HG02884 (cell line): ENCODE results near the gene IPMK.
"Not testable (repeated sequence)": the region's sequence is repeated elsewhere in the genome, so short reads cannot be mapped to it uniquely, and the experiment has no call there.

Experiments
- ATAC-seq: cut with Tn5 transposase; IDR thresholded peaks from one replicate; pipeline ENCODE4 v1.9.1; 2021; ENCODE audit warnings: mild to moderate bottlenecking, moderate library complexity; ENCODE audit not compliant: unreplicated experiment

The IPMK gene

DNA sequence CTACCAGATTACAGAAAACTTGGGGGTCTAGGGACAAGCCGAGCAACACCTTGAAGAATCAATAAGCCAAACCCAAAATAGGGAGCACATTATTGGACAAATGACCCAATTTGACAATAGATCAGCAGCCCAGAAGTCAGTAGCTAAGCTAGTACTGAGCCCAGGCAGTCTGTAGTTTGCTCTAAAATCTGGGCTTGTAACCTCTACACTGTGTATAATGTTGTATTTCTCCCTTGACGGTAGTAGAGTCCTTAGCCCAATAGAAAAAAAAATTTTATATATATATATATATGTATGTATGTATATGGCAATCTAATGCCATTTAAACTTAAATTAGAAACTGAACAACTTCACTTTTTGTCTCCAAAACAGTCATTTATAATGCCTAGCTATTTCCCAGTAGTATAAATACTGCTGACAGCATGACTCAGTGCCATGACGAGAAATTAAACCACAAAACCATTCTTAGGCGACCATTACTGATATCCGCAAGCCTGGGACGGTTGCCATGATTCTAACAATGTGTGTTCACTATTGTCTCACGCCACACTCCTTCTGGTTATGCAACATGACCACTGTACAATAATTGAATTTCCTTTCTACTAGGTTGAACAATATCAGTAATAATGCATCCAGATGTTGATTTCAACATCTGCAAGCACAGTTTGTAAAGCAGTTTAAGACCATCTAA lies 110.5 kb downstream of the IPMK start:
- no peak for ATAC-seq

DNA sequence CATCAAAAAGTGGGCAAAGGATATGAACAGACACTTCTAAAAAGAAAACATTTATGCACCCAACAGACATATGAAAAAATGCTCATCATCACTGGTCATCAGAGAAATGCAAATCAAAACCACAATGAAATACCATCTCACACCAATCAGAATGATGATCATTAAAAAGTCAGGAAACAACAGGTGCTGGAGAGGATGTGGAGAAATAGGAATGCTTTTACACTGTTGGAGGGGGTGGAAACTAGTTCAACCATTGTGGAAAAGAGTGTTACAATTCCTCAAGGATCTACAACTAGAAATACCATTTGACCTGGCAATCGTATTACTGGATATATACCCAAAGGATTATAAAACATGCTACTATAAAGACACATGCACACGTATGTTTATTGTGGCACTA lies 111.8 kb downstream of the IPMK start:
- not testable (repeated sequence) for ATAC-seq

DNA sequence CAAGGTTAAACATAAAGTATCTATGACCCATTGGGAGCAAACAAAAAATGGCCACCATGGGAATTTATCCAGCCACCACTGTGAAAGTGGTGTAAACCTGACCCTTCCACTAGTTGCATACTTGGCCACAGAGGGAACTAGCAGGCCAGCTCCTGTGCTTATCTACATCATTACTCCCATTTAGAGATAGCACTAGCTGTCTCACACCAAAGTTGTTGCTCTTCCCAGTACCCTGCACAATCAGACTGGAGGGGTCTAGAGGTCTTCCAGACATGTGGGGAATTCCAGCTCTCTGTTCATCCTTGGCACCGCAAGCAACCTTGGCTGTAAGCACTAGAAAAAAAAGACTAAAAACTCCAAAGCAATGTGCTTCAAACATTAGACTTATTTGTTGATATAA lies 113.9 kb downstream of the IPMK start:
- no peak for ATAC-seq

DNA sequence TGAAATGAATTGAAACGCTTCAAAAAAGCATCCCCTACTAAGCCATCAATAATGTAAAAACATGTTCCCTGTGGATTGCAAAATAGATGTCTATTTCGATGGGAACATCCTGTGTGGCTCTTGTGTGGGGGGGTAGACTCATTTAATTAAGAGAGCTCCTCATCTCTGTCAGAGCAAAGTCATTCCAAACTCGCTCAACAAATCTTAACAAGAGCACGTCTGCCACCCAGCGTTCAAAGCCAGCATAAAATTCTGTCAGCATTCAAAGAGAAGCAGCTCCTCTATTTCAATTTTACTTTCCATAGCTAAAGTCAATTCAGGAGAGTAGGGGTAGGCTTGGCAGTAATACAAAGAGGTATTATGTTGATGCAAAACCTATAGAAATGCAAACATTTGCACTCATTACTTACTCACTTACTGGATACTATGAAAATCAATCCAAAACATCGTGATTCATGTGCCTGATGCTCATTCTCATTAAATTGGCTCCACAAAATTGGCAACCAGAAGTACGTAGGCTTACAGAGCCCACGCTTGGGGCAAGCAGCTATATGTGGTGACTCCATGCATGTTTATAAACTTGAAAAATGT lies 114.9 kb downstream of the IPMK start:
- no peak for ATAC-seq

DNA sequence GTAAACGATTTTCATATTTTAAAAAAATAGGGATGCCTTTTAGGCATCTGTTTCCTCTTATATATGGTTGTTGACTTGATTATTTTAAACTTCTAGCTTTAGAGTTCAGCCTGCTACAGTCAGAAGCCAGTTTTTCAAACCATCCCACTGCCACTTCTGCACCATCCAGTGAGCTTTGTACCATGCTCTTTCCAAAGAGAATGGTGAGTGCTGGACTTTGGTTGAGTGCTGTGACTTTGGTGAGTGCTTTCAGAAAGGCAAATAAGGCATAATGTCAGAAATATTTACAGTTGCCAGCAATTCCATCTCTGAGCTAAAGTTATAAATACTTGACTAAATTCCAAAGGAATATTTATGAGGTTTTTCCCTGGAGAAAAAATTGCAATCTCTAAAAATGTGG lies 117.4 kb downstream of the IPMK start:
- ATAC-seq: no peak

DNA sequence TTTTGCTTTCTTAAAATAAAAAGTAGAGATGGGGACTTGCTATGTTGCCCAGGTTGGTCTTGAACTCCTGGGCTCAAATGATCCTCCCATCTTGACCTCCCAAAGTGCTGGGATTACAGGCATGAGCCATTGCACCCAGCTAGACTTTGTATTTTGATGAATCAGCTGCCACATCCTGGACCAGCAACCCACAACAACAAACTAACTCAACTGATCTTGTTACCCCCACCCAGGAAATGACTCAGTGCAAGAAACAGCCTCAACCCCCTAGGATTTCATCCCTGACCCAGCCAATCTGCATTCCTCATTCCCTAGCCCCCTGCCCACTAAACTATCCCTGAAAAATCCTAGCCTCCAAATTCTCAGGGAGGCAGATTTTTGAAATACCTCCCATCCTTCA lies 123.8 kb downstream of the IPMK start:
- no peak for ATAC-seq
